HepG2 (cell line): ENCODE results near the gene DDOST.

Source experiments
- CENPT ChIP-seq: sonication (generic); formaldehyde crosslinking; IDR thresholded peaks from 2 replicates; pipeline ENCODE4 v1.8.0; 2022; ENCODE audit warnings: low read depth, mild to moderate bottlenecking, moderate library complexity, missing genetic modification reagents
- ISX ChIP-seq: sonication (generic); formaldehyde crosslinking; conservative IDR thresholded peaks from 2 replicates; pipeline ENCODE4 v1.5.0; 2020; ENCODE audit warnings: missing genetic modification reagents
- PREB ChIP-seq: sonication (generic); formaldehyde crosslinking; IDR thresholded peaks from 2 replicates; pipeline ENCODE4 v1.4.0; 2020; ENCODE audit warnings: missing genetic modification reagents
- RARG ChIP-seq: sonication (generic); formaldehyde crosslinking; IDR thresholded peaks from 2 replicates; pipeline ENCODE4 v1.4.0; 2020; ENCODE audit warnings: low read depth, mild to moderate bottlenecking, missing genetic modification reagents
- SNAPC2 ChIP-seq: sonication (generic); formaldehyde crosslinking; IDR thresholded peaks from 2 replicates; pipeline ENCODE4 v1.8.1; 2022; ENCODE audit warnings: mild to moderate bottlenecking, missing genetic modification reagents
- ZNF337 ChIP-seq: sonication (generic); formaldehyde crosslinking; IDR thresholded peaks from 2 replicates; pipeline ENCODE4 v1.5.1; 2020; ENCODE audit warnings: missing genetic modification reagents, low read depth, mild to moderate bottlenecking, borderline replicate concordance
- ZSCAN29 ChIP-seq: sonication (generic); formaldehyde crosslinking; conservative IDR thresholded peaks from 2 replicates; pipeline ENCODE4 v1.4.0; 2020; ENCODE audit warnings: mild to moderate bottlenecking, missing genetic modification reagents
- TF ChIP-seq, protein P1 (sequence below): sonication (generic); formaldehyde crosslinking; IDR thresholded peaks from 2 replicates; pipeline ENCODE4 v1.5.0; 2020; ENCODE audit warnings: missing genetic modification reagents

DNA sequence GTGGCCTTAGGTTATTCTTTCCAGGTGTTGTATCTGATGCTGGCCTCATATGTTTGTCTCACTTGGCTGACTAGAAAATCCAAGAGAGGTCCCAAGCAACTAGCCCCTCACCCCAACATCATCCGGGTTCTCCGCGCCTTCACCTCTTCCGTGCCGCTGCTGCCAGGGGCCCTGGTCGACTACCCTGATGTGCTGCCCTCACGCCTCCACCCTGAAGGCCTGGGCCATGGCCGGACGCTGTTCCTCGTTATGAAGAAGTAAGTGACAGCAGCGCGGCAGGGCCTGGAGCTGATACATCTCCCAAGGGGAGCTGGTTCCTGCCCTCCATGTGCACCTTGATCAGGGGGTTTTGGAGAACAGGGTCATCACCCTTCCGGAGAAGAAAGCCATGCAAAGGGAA is 16.8 kb downstream of the DDOST start:
- TF ChIP-seq ISX (no peak), CENPT (no peak), SNAPC2 (CRISPR knock-in tag) (no peak), PREB (CRISPR knock-in tag) (no peak), ZNF337 (CRISPR knock-in tag) (no peak), ZSCAN29 (CRISPR knock-in tag) (no peak), RARG (CRISPR knock-in tag) (no peak)
- TF ChIP-seq, protein P1, sequence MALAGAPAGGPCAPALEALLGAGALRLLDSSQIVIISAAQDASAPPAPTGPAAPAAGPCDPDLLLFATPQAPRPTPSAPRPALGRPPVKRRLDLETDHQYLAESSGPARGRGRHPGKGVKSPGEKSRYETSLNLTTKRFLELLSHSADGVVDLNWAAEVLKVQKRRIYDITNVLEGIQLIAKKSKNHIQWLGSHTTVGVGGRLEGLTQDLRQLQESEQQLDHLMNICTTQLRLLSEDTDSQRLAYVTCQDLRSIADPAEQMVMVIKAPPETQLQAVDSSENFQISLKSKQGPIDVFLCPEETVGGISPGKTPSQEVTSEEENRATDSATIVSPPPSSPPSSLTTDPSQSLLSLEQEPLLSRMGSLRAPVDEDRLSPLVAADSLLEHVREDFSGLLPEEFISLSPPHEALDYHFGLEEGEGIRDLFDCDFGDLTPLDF (CRISPR knock-in tag) = no peak
